Measurements from ENCODE around the gene IFNE. TPM values are rescaled to one million over a fixed set of nuclear protein-coding genes. Genes with fewer than 3 reads are reported as not detected.

The IFNE gene
- polyA plus RNA-seq, 1 of the 3 experiments (the other 2 are of a cell fraction), result 0.05 TPM

DNA sequence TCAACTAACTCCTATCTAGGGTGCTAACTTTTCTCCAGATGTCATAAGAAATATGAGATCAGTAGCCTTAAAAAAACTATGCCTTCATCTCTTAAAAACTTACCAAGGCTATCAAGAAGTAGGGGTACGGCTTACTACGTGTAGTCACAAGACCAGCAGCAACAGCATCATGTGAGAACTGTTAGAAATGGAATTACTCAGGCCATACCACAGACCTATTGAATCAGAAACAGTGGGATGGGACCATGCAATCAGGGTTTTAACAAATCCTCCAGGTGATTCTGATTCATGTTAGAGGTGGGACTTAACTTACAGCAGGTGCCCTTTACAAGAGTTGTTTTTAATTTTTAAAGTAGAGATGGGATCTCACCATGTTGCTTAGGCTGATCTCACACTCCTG lies 4.6 kb downstream of the IFNE start:
- H3K9me2 ChIP-seq, result no peaks in the 10 kb centered on the region
- no peaks in the 10 kb centered on the region for H3K9me3 ChIP-seq
- POLR2A ChIA-PET, result no interaction called here
- H3K4me3 ChIP-seq (ENCODE audit: low read depth in 2 of 2, low read length in 1 of 2), result no peak overlapping the region
- H3K27ac ChIP-seq (ENCODE audit: low read depth in 2 of 2, low read length in 1 of 2), result no peak overlapping the region
- no peak for DNase-seq
- no peak overlapping the region for H3K4me2 ChIP-seq
- no peaks in the 10 kb centered on the region for H4K20me1 ChIP-seq (ENCODE audit: insufficient read depth)
- no peaks in the 10 kb centered on the region for H3F3A ChIP-seq (replicated peaks; ENCODE audit: insufficient read depth)
- no peaks in the 10 kb centered on the region for H3K4me1 ChIP-seq (ENCODE audit: control insufficient read depth in 1 of 2, insufficient read depth in 2 of 2, low read depth in 1 of 2, low read length in 1 of 2)
- CTCF ChIA-PET, result interaction anchor here (1.4 kb wide), 1 partner anchor 11 kb away, joined by 11 read pairs; no protein-coding TSS in a partner anchor
- H3K79me2 ChIP-seq (ENCODE audit: insufficient read depth), result no peaks in the 10 kb centered on the region
- WGBS (ENCODE audit: low lambda C conversion rate), result 29% methylated on average over 2 of the region's 2 CpGs
- H3K9ac ChIP-seq, result no peak overlapping the region
- no peaks in the 10 kb centered on the region for H3K36me3 ChIP-seq (replicated peaks in 1 of 2; ENCODE audit: control insufficient read depth in 1 of 2, insufficient read depth in 2 of 2, low read length in 1 of 2)
- H3K27me3 ChIP-seq (ENCODE audit: insufficient read depth), result peaks cover 5% of the 10 kb centered on the region; the same call in 1 of the 2 replicates
- no peak for TF ChIP-seq JUND (IDR thresholded peaks at IDR 0.05)
- TF ChIP-seq TCF12 (IDR thresholded peaks at IDR 0.05), result no peak
- TF ChIP-seq RXRA (IDR thresholded peaks at IDR 0.05; ENCODE audit: borderline replicate concordance, low read depth), result no peak
- TF ChIP-seq REST (IDR thresholded peaks at IDR 0.05; ENCODE audit: low read depth, low read length), result no peak
- no peak for TF ChIP-seq SMC3 (IDR thresholded peaks at IDR 0.05; ENCODE audit: low read depth, low read length)
- no peak for TF ChIP-seq TAF1 (IDR thresholded peaks at IDR 0.05; ENCODE audit: borderline replicate concordance, low read depth, low read length)
- H2AFZ ChIP-seq (ENCODE audit: low read depth), result no peak overlapping the region

- ChIA-PET CTCF (interaction anchor here (0.8 to 1.1 kb wide), 2 partner anchors 12 to 39 kb away, joined by 4 read pairs; no protein-coding TSS in a partner anchor), POLR2A (no interaction called here)
- H2AFZ ChIP-seq (ENCODE audit: low read depth), result no peak overlapping the region
- no peaks in the 10 kb centered on the region for H3K36me3 ChIP-seq (replicated peaks in 1 of 2; ENCODE audit: control insufficient read depth in 1 of 2, insufficient read depth in 2 of 2, low read length in 1 of 2)
- H3K27me3 ChIP-seq (ENCODE audit: insufficient read depth), result peaks cover 5% of the 10 kb centered on the region; the same call in 1 of the 2 replicates
- H4K20me1 ChIP-seq (ENCODE audit: insufficient read depth), result no peaks in the 10 kb centered on the region
- no peaks in the 10 kb centered on the region for H3K4me1 ChIP-seq (ENCODE audit: control insufficient read depth in 1 of 2, insufficient read depth in 2 of 2, low read depth in 1 of 2, low read length in 1 of 2)
- no peaks in the 10 kb centered on the region for H3K9me2 ChIP-seq
- 8% methylated on average over 3 of the region's 3 CpGs for WGBS (ENCODE audit: low lambda C conversion rate)
- H3K27ac ChIP-seq (ENCODE audit: low read depth in 2 of 2, low read length in 1 of 2), result no peak overlapping the region
- H3K4me2 ChIP-seq, result no peak overlapping the region
- H3K9ac ChIP-seq, result no peak overlapping the region
- H3K4me3 ChIP-seq (ENCODE audit: low read depth in 2 of 2, low read length in 1 of 2), result no peak overlapping the region
- no peaks in the 10 kb centered on the region for H3F3A ChIP-seq (replicated peaks; ENCODE audit: insufficient read depth)
- H3K79me2 ChIP-seq (ENCODE audit: insufficient read depth), result no peaks in the 10 kb centered on the region
- no peaks in the 10 kb centered on the region for H3K9me3 ChIP-seq
- no peak for DNase-seq
- TF ChIP-seq, protein P1, sequence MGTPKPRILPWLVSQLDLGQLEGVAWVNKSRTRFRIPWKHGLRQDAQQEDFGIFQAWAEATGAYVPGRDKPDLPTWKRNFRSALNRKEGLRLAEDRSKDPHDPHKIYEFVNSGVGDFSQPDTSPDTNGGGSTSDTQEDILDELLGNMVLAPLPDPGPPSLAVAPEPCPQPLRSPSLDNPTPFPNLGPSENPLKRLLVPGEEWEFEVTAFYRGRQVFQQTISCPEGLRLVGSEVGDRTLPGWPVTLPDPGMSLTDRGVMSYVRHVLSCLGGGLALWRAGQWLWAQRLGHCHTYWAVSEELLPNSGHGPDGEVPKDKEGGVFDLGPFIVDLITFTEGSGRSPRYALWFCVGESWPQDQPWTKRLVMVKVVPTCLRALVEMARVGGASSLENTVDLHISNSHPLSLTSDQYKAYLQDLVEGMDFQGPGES (IDR thresholded peaks at IDR 0.05; ENCODE audit: low read depth, low read length), result no peak
- TF ChIP-seq, protein P2, sequence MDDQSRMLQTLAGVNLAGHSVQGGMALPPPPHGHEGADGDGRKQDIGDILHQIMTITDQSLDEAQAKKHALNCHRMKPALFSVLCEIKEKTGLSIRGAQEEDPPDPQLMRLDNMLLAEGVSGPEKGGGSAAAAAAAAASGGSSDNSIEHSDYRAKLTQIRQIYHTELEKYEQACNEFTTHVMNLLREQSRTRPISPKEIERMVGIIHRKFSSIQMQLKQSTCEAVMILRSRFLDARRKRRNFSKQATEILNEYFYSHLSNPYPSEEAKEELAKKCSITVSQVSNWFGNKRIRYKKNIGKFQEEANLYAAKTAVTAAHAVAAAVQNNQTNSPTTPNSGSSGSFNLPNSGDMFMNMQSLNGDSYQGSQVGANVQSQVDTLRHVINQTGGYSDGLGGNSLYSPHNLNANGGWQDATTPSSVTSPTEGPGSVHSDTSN (IDR thresholded peaks at IDR 0.05), result no peak
- no peak for TF ChIP-seq FOXJ3 (CRISPR knock-in tag; IDR thresholded peaks at IDR 0.05)
- no peak for TF ChIP-seq NRF1 (IDR thresholded peaks at IDR 0.05; ENCODE audit: low read depth, low read length)
- no peak for TF ChIP-seq RCOR1 (IDR thresholded peaks at IDR 0.05; ENCODE audit: low read length)
- TF ChIP-seq, protein P3, sequence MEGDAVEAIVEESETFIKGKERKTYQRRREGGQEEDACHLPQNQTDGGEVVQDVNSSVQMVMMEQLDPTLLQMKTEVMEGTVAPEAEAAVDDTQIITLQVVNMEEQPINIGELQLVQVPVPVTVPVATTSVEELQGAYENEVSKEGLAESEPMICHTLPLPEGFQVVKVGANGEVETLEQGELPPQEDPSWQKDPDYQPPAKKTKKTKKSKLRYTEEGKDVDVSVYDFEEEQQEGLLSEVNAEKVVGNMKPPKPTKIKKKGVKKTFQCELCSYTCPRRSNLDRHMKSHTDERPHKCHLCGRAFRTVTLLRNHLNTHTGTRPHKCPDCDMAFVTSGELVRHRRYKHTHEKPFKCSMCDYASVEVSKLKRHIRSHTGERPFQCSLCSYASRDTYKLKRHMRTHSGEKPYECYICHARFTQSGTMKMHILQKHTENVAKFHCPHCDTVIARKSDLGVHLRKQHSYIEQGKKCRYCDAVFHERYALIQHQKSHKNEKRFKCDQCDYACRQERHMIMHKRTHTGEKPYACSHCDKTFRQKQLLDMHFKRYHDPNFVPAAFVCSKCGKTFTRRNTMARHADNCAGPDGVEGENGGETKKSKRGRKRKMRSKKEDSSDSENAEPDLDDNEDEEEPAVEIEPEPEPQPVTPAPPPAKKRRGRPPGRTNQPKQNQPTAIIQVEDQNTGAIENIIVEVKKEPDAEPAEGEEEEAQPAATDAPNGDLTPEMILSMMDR (IDR thresholded peaks at IDR 0.05), result no peak
- no peak for TF ChIP-seq EZH2phosphoT487 (IDR thresholded peaks at IDR 0.05; ENCODE audit: borderline replicate concordance, low read depth)
- TF ChIP-seq USF2 (IDR thresholded peaks at IDR 0.05; ENCODE audit: borderline replicate concordance, low read depth, low read length), result no peak
- no peak for TF ChIP-seq MAX (IDR thresholded peaks at IDR 0.05; ENCODE audit: low read depth)
- no peak for TF ChIP-seq MXI1 (IDR thresholded peaks at IDR 0.05; ENCODE audit: low read depth, low read length)
- no peak for TF ChIP-seq TCF12 (IDR thresholded peaks at IDR 0.05)
These were observed 8.9 kb downstream of the IFNE start for GRCh38 chr9:21473236-21473635.

Data from SK-N-SH (cell line).